AG10803 (cell line): ENCODE measurements around the gene HEYL.
"Not testable (repeated sequence)": the region's sequence is repeated elsewhere in the genome, so short reads cannot be mapped to it uniquely, and the experiment has no call there.

Experiments
- DNase-seq: peaks from one replicate; pipeline ENCODE4 v3.0.0; 2010; ENCODE audit warnings: low read depth
- H3K4me3 ChIP-seq: 2 replicates; pipeline ENCODE4 v1.5.1; 2011; ENCODE audit warnings: mild to moderate bottlenecking, low read length, control low read depth
- CTCF ChIP-seq: conservative IDR thresholded peaks from 2 replicates; pipeline ENCODE4 v1.5.1; 2011; ENCODE audit warnings: mild to moderate bottlenecking, low read length, control low read depth, inconsistent platforms

Gene HEYL

GRCh38 chr1:39615086-39615673 is 24.3 kb downstream of the HEYL start:
- no peak for TF ChIP-seq CTCF
- H3K4me3 ChIP-seq = no peak overlapping the region
- no peak for DNase-seq

- no peak for TF ChIP-seq CTCF
- no peak overlapping the region for H3K4me3 ChIP-seq
- DNase-seq = no peak
Measured at GRCh38 chr1:39614488-39614887, 25.0 kb downstream of the HEYL start.

GRCh38 chr1:39613250-39613649 is 26.2 kb downstream of the HEYL start:
- no peak overlapping the region for H3K4me3 ChIP-seq
- no peak for TF ChIP-seq CTCF
- no peak for DNase-seq

- H3K4me3 ChIP-seq = no peak overlapping the region
- peak; percentile 18 for DNase-seq
- TF ChIP-seq CTCF = peak; percentile 49
Measured at GRCh38 chr1:39609618-39610331, 29.7 kb downstream of the HEYL start.

- no peak for TF ChIP-seq CTCF
- no peak overlapping the region for H3K4me3 ChIP-seq
- no peak for DNase-seq
Measured at GRCh38 chr1:39608921-39609320, 30.5 kb downstream of the HEYL start.

GRCh38 chr1:39603677-39604076 is 35.8 kb downstream of the HEYL start:
- not testable (repeated sequence) for DNase-seq, H3K4me3 ChIP-seq

- not testable (repeated sequence) for DNase-seq, H3K4me3 ChIP-seq
Measured at GRCh38 chr1:39601667-39602255, 37.7 kb downstream of the HEYL start.

GRCh38 chr1:39596163-39596562 is 43.3 kb downstream of the HEYL start:
- DNase-seq = no peak

More at GRCh38 chr1:39596163-39596562, 43.3 kb downstream of the HEYL start:
- no peak overlapping the region for H3K4me3 ChIP-seq
- TF ChIP-seq CTCF = no peak
